Measurements from ENCODE around the gene SHOX. TPM values are rescaled to one million over a fixed set of nuclear protein-coding genes. Genes with fewer than 3 reads are reported as not detected.

Gene SHOX
- total and polyA plus RNA-seq, 2 donors (not counting 1 experiment from before 2014, with no cell fraction given): not detected

DNA sequence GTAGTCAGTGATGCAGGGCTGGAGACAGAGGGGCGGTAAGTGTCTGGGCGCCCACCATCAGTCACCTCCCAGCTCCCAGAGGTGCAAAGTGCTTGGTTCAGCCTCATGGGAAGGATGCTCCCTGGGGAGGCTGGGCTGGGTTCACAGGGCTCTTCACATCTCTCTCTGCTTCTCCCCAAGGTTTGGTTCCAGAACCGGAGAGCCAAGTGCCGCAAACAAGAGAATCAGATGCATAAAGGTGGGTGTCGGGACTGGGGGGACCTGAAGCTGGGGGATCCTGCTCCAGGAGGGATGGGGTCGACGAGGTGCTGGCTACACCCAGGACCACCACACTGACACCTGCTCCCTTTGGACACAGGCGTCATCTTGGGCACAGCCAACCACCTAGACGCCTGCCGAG is 10.1 kb downstream of the SHOX start:
- no peaks in the 10 kb centered on the region for H3K36me3 ChIP-seq (ENCODE audit: control insufficient read depth, insufficient read depth, low read length)
- no peak for DNase-seq (ENCODE audit: low read depth in 2 of 2)
- no peak overlapping the region for H2AFZ ChIP-seq (ENCODE audit: low read length)
- H3K9me3 ChIP-seq (ENCODE audit: control insufficient read depth, insufficient read depth, low read depth, low read length): no peaks in the 10 kb centered on the region
- H3K9ac ChIP-seq (ENCODE audit: insufficient read depth, low read length): no peak overlapping the region
- no peak overlapping the region for H3K27ac ChIP-seq (ENCODE audit: insufficient read depth, low read length)
- no peaks in the 10 kb centered on the region for H3K27me3 ChIP-seq (ENCODE audit: control insufficient read depth, insufficient read depth, low read length)
- no peak overlapping the region for H3K4me2 ChIP-seq (ENCODE audit: extremely low read depth, insufficient read depth, low read length)
- H3K4me3 ChIP-seq (replicated peaks in 1 of 4; ENCODE audit: control extremely low read depth in 1 of 4, insufficient read depth in 1 of 4, low read depth in 3 of 4, low read length in 4 of 4): no peak overlapping the region
- H3K79me2 ChIP-seq (ENCODE audit: control insufficient read depth, insufficient read depth, low read length): no peaks in the 10 kb centered on the region
- TF ChIP-seq, protein P1, sequence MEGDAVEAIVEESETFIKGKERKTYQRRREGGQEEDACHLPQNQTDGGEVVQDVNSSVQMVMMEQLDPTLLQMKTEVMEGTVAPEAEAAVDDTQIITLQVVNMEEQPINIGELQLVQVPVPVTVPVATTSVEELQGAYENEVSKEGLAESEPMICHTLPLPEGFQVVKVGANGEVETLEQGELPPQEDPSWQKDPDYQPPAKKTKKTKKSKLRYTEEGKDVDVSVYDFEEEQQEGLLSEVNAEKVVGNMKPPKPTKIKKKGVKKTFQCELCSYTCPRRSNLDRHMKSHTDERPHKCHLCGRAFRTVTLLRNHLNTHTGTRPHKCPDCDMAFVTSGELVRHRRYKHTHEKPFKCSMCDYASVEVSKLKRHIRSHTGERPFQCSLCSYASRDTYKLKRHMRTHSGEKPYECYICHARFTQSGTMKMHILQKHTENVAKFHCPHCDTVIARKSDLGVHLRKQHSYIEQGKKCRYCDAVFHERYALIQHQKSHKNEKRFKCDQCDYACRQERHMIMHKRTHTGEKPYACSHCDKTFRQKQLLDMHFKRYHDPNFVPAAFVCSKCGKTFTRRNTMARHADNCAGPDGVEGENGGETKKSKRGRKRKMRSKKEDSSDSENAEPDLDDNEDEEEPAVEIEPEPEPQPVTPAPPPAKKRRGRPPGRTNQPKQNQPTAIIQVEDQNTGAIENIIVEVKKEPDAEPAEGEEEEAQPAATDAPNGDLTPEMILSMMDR (conservative IDR thresholded peaks at IDR 0.05 in 1 of 2, IDR thresholded peaks at IDR 0.05 in 1 of 2; ENCODE audit: low read depth in 1 of 2, low read length in 2 of 2): no peak
- no peaks in the 10 kb centered on the region for H4K20me1 ChIP-seq (ENCODE audit: control insufficient read depth, extremely low read depth, insufficient read depth, low read length)
- H3K4me1 ChIP-seq (ENCODE audit: control insufficient read depth, extremely low read depth, insufficient read depth, low read length): no peaks in the 10 kb centered on the region

DNA sequence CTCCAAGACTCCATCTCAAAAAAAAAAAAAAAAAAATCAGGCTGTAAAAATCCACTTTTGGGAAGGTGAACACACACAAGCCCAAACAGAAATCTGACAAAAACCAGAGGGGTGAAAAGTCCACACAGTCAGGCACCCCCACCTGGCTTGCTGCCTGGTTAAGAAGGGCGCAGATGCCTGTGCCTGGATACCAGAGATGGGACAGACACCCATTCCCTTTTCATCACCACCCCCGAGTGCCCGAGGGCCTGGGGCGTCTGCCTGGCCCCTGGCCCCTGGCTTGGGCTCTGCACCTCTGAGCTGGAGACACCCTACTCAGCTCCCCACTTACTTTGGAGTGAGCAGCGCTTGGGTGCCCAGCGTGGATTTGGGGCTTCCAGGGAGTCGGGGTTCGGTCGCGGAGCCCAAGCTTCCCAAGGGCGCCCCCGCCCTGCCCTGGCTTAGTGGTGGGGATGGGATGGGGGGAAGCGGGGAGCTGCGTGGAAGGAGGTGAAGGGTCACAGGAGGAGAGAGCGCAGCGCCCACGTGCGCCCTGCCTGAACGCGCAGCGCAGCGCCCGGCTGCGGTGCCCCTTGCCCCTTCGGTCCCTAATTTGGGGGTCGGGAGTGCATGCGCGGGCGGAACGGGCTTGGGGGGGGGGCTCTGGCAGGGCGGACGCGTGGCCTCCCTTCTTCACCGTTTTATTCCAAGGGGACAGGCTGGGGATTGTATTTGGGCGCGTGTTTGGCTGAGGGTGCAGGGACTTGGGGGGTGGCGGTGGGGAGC is 11.3 kb downstream of the SHOX start:
- H3K27ac ChIP-seq (ENCODE audit: insufficient read depth, low read length): no peak overlapping the region

DNA sequence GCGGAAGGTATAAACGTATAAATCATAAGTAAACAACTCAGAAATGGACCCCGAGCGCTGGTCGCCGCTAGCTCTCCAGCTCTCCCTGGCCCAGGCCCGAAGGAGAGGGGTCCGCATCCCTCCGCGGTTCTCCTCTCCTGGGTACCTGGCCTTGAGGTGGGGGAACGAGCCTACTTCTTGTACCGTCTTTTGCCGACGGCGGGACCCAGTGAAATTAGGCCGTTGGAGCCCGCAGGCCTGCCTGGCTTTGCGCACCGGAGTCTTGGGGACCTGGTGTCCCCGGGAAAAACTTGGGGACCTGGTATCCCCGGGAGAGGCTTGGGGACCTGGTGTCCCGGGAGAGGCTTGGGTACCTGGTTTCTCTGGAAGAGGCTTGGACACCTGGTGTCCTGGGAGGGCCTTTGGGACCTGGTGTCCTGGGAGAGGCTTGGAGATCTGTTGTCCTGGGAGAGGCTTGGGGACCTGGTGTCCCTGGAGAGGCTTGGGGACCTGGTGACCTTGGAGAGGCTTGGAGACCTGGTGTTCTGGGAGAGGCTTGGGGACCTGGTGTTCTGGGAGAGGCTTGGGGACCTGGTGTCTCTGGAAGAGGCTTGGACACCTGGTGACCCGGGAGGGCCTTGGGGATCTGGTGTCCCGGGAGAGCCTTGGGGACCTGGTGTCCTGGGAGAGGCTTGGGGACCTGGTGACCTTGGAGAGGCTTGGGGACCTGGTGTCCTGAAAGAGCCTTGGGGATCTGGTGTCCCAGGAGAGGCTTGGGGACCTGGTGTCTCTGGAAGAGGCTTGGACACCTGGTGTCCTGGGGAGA is 12.0 kb downstream of the SHOX start:
- H3K27me3 ChIP-seq (ENCODE audit: control insufficient read depth, insufficient read depth, low read length): no peaks in the 10 kb centered on the region
- no peak overlapping the region for H3K9ac ChIP-seq (ENCODE audit: insufficient read depth, low read length)
- H4K20me1 ChIP-seq (ENCODE audit: control insufficient read depth, extremely low read depth, insufficient read depth, low read length): no peaks in the 10 kb centered on the region
- H3K79me2 ChIP-seq (ENCODE audit: control insufficient read depth, insufficient read depth, low read length): no peaks in the 10 kb centered on the region
- no peak for DNase-seq (ENCODE audit: low read depth in 2 of 2)
- H3K9me3 ChIP-seq (ENCODE audit: control insufficient read depth, insufficient read depth, low read depth, low read length): no peaks in the 10 kb centered on the region
- H3K36me3 ChIP-seq (ENCODE audit: control insufficient read depth, insufficient read depth, low read length): no peaks in the 10 kb centered on the region
- no peak overlapping the region for H3K4me2 ChIP-seq (ENCODE audit: extremely low read depth, insufficient read depth, low read length)
- H3K27ac ChIP-seq (ENCODE audit: insufficient read depth, low read length): no peak overlapping the region
- no peak overlapping the region for H3K4me3 ChIP-seq (replicated peaks in 1 of 4; ENCODE audit: control extremely low read depth in 1 of 4, insufficient read depth in 1 of 4, low read depth in 3 of 4, low read length in 4 of 4)
- H3K4me1 ChIP-seq (ENCODE audit: control insufficient read depth, extremely low read depth, insufficient read depth, low read length): no peaks in the 10 kb centered on the region
- H2AFZ ChIP-seq (ENCODE audit: low read length): no peak overlapping the region
- TF ChIP-seq EZH2 (IDR thresholded peaks at IDR 0.05; ENCODE audit: low read length, missing control alignments): no peak
- TF ChIP-seq, protein P1 (conservative IDR thresholded peaks at IDR 0.05 in 1 of 2, IDR thresholded peaks at IDR 0.05 in 1 of 2; ENCODE audit: low read depth in 1 of 2, low read length in 2 of 2): no peak

More for the DNA sequence above, 11.3 kb downstream of the SHOX start:
- H3K36me3 ChIP-seq (ENCODE audit: control insufficient read depth, insufficient read depth, low read length): no peaks in the 10 kb centered on the region
- no peak overlapping the region for H3K9ac ChIP-seq (ENCODE audit: insufficient read depth, low read length)
- no peak overlapping the region for H3K4me3 ChIP-seq (replicated peaks in 1 of 4; ENCODE audit: control extremely low read depth in 1 of 4, insufficient read depth in 1 of 4, low read depth in 3 of 4, low read length in 4 of 4)
- no peaks in the 10 kb centered on the region for H4K20me1 ChIP-seq (ENCODE audit: control insufficient read depth, extremely low read depth, insufficient read depth, low read length)
- H2AFZ ChIP-seq (ENCODE audit: low read length): no peak overlapping the region
- no peaks in the 10 kb centered on the region for H3K4me1 ChIP-seq (ENCODE audit: control insufficient read depth, extremely low read depth, insufficient read depth, low read length)
- no peak for TF ChIP-seq EZH2 (IDR thresholded peaks at IDR 0.05; ENCODE audit: low read length, missing control alignments)
- TF ChIP-seq, protein P1 (conservative IDR thresholded peaks at IDR 0.05 in 1 of 2, IDR thresholded peaks at IDR 0.05 in 1 of 2; ENCODE audit: low read depth in 1 of 2, low read length in 2 of 2): no peak
- DNase-seq (ENCODE audit: low read depth in 2 of 2): no peak
- no peak overlapping the region for H3K4me2 ChIP-seq (ENCODE audit: extremely low read depth, insufficient read depth, low read length)
- H3K79me2 ChIP-seq (ENCODE audit: control insufficient read depth, insufficient read depth, low read length): no peaks in the 10 kb centered on the region
- no peaks in the 10 kb centered on the region for H3K27me3 ChIP-seq (ENCODE audit: control insufficient read depth, insufficient read depth, low read length)
- H3K9me3 ChIP-seq (ENCODE audit: control insufficient read depth, insufficient read depth, low read depth, low read length): no peaks in the 10 kb centered on the region

Measured in fibroblast of lung (primary cell).